Pulmonary artery endothelial cell (primary cell): Measurements from ENCODE around the gene CSNK2A3. TPM values are rescaled to one million over a fixed set of nuclear protein-coding genes. Genes with fewer than 3 reads are reported as not detected.
A peak's percentile ranks its signal among the peaks of the same experiment; 100 is the strongest.
"Not testable (repeated sequence)": the region's sequence is repeated elsewhere in the genome, so short reads cannot be mapped to it uniquely, and the experiment has no call there.

Source experiments
- DNase-seq: peaks from one replicate; pipeline ENCODE4 v3.0.0-alpha.2; 2011; ENCODE audit warnings: low read depth, low spot score
- total RNA-seq: library from RNA; depleted of rRNA; stranded (reverse); fragments of >200 nt; gene quantifications from 2 replicates; pipeline ENCODE4 v1.2.3, GENCODE V29; 2014

The CSNK2A3 gene
- 1.4 and 3.6 TPM in 2 replicates for total RNA-seq

DNA sequence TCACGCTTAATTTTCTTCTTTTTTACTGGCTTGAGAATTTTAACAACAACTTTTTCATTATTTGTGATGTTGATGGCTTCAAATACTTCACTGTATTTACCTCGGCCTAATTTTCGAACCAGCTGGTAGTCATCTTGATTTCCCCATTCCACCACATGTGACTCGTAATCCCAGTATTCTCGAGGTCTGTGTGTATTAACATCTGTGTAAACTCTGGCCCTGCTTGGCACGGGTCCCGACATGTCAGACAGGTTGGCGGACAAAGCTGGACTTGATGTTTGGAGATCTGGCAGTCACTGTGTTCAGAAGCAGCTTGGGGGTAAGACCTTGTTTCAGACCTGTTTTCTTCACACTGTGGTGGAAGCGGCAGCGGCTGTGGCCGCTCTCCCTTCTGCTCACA is at the start of gene CSNK2A3:
CSNK2A3 (minus strand) TSS at position 373 of the 400 bp plus-strand sequence; CDS start at position 242, 131 bp downstream.
- not testable (repeated sequence) for DNase-seq

DNA sequence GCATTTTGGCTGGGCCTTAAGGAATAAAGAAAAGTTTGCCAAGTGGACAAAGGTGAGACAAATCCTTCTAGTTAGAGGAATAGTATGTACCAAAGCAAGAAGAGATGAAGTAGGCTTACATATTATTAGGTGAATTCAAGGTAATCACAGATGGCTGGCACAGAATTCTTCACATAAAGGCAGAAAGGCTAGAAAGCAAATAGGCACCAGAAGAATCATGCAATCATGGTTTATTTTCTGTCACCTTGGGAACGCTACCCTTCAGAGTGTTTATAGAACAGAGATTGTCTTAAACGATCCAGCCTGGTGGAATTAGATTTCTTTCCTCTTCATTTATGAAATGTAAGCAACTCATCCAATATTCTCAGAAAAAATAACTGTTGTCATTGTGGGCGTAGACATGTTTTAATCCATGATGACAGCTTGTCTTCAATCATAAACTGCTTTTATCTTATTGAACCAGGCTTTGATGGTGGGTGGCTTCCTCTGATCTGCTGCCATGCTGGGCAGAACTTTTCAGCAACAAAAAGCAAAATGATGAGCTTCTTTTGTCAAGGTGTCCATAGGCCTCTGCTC is 49.0 kb upstream of the CSNK2A3 start:
- no peak for DNase-seq

DNA sequence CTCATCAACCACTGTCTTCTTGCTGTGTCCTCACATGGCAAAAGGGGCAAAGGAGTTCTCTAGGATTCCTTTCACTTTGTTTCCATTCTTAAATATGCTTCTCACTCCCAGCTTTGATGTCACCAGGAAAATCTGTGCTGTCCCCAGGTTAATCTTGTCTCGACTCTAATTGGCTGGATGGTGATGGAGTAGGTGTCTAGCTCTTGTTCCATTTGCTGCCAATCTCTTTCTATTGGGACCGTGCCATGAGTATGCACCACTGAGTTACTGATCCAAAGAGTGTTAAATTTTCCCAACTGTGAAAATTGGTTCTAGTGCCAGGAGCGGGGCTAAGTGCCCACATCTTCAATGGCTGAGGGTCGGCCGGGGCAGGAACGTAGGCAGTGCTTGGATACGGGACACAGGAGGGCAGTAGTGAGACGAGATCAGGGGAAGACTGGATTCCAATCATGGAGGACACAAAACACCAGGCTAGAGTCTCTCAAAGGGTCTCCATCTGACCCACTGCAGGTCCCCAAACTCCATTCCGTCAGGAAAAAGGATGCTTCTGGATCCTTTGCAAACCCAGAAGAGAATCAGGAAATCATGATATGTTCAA is 47.7 kb upstream of the CSNK2A3 start:
- no peak for DNase-seq

DNA sequence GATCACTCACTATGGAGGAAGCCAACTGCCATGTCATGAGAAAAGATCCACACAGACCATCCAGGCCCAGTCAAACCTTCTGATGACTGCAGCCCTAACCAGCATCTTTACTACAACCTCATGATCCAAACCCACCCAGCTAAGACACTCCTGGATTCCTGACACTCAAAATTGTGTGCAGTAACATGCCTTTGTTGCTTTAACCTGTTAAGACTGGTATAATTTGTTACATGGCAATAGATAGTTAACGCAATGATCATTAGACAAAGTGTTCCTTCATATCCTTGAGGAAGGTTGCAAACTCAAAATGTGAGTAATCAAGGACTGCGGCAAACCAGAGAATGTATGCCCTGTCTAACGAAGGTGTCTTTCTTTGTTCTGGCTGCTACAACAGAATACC is 47.1 kb upstream of the CSNK2A3 start:
- no peak for DNase-seq

DNA sequence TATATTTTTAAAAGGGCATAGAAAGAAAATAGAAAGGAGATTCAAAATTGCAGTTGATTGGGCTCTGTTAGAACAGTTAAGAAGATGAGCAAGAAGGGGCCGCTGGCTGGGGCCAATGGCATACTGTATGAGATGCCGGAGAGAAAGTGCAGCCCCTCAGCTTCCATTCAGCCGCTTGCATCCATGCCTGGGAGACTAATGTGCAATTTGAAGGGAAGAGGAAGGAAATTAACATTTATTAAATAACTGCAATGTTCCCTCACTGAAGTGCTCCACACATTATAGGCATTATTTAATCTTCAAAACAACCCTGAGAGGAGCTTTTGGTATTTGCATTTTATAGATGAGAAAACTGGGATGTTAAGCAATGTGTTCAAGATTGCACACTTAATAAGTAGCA is 44.7 kb upstream of the CSNK2A3 start:
- no peak for DNase-seq

DNA sequence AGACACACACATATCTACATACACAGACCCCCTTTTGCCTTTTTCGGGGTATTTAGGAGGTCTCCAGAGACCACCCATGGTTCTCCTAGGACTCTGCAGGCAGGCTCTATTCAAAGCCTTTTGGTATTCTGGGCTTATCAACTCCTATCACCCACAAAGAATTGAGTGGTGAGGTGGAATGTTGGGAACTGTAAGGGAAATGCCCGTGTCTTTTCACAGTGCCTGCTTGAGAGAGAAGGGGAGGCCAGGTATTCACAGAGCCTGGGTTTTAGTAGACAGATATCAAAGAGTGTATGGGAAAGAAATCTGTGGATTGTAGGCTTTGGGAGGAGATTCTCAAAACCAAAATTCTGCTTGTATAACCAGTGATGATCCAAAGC is 44.0 kb upstream of the CSNK2A3 start:
- DNase-seq, result no peak

DNA sequence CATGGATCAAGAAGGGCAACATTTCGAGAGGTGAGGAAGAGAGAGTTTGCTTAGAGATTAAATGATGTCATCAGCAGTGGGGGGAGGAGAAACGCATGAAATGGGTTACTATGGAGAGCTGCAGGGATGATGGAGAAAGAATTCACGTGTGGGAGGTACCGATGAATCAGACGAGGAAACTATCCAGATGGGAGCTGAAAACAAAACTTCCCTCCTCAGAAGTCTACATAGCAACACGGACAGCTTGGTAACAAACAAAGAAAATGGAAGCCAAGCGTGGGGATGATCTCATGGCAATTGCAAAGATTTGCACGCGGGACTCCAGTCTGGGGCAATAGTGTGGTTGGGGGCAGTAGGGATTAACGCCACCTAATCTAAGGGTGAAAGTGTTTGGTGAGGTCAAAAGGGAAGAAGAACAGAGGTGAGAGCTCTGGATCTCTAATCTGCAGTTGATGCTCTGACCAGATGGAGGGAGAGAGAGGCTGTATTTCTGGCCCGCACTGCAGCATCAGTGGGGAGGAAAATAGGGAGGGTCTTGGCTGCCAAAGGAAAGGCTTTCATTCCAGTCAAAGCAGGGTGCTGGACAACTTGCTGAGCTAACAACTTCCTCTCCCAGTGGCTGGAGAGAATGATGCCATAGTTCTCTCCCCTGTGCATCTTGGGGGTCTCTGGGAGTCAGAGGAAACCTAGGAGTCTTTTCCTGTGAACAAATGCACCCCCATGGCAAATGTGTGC is 43.4 kb upstream of the CSNK2A3 start:
- no peak for DNase-seq

DNA sequence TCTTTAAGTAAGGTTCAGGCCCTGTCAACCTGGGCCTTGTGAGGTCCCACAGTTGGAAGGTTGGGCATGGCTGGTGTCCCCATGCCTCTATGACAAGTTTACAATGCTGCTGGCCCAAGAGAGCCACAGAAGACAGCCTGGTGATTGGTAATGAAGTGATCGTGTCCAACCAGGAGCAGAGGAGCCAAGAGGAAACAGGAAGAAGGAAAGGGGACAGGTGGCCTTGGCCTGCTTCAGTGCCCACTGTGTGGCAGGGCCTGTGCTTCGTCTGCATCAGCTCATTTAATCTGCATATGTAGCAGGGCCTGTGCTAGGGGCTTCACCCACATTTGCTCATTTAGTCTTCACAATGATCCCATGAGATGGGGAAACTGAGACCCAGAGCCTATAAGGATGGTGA is 42.1 kb upstream of the CSNK2A3 start:
- DNase-seq, result no peak

DNA sequence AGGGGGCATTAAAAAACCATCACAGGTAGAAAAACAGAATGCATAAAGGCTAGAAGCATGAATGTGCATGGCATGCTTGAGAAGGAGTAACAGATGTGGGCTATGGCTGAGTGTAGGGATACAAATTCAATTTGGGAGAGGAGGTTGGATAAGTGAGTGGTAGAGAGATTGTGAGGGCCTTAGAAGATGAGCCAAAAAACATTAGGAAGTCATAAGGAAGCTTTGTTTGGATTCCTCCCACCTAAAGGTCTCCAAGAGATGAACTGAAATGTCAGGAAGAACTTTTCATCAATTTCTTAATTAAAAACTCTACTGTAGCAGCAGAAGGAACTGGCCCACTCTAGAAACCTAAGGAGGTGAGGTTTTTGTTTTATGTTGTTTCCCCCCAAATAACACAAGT is 41.2 kb upstream of the CSNK2A3 start:
- DNase-seq, result no peak

DNA sequence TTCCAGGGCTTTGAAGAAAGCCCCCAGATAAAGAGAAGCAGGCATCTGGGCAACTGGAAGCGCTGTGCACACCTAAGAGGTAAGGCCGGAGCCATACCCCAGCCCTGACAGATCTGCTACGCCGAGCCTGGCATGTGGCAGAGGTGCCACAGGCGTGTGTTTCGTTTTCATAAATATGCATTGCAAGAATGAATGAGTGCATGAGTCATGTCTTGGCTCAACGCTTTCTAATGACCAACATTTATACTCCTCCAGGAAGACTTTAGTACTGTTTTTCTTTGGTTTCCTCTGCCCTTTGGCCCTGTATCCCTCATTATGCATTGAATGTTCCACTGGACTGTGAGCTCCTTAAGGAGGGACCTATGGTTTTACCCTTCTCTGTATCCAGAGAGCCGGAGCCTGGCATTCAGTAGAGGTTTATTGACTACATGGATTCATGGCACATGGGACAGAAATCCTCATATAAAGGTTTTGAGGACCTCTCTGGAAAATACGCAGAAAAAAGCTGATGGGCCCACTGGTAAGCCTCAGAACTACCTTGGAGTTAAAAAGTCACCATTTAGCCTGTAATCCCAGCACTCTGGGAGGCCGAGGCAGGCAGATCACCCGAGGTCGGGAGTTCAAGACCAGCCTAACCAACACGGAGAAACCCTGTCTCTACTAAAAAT is 38.9 kb upstream of the CSNK2A3 start:
- DNase-seq, result peak; percentile 71

DNA sequence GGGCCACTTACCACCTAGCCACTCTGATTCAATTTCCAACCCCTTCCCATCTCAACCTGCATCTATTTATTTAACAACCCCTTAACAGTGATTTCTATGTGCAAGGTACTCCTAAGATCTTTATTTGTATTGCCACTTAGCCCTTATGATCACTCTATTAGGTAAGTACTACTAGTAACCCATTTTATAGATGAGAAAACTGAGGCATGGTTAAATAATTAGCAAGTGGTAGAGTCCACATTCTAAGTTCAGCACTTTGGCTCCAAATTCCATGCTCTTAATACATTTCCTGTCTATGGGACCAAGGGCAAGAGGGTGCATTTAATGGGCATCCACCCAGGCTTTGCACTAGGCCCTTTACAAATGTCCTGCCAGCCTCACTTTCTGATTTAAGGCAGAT is 38.1 kb upstream of the CSNK2A3 start:
- no peak for DNase-seq

DNA sequence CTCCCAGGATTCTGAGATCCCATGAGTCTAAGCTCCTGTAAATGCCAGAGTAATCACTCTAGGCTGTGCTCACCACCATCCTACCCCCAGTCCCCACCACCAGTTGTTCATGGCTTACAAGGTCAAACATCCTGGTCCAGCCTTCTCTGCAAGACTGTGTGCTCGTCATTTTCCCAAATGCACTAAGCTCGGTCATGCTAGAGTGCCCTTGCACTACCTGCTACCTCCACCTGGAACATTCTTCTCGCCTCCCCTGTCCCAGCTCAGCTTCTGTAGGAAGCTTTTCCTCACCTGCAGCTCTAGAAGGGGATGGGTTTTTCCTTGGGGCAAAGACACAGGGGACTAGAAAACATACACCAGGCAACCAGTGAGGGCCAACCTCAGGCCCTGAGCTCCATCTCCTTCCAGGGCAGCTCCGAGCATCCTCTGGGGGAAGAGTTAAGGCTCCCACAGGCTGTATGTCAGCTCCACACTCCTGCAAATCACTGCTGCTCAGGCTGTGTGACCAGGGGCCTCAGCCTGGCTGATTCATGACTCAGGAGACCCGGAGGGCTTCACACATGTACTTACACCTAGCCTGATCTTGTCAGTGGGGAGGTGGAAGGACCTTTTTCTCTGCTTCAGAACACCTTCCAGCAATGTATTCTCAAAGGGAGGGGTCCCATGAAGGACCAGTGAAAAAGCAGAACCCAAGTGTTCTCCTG is 37.2 kb upstream of the CSNK2A3 start:
- DNase-seq, result no peak

DNA sequence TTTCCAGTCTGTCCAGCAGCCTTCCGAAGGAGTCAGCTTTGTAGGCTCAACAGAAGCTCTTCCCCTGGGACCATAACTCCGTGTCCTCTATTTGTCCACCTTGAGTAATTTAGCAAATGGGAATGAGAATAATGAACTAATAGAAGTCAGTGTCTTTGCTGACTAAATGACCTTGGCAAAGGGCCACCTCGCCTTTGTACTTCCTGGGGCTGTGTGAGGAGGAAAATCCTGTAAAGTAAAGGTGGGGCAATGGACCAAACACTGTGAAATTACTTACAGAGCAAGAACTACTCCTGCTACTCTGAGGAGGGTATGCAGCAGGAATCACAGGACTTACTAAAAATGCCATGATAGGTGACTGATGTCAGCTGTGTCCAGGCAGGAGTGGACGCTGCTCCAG is 36.2 kb upstream of the CSNK2A3 start:
- no peak for DNase-seq

DNA sequence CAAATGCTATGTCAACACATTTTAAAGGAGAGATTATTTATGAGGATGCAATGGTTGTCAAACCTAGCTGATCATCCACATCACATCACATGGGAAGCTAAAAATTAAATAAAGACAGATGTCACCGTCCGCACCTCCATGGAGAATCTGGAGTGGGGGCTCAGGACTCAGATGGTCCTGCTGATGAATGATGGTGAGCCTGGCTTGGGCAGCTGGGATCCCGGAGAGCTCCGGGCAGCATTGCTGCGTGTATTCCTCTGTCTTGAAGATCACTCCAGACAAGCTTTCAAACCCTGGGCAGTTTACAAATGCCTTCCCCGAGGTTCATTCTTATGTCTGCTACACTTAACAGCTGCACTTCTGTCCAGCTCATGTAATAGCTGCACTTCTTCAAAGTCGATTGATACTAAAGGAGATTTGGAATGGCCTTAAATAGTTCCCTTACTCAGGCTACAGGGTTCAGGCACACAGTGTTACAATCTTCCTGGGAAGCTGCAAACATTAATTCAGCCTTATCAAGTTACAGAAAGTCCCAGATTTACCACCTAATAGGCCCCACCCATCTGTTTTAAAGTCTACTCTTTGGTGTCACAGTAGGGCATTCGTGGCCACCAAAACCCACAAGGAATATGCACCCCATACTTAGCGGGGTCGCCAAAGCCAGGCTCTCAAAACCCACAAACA is 34.7 kb upstream of the CSNK2A3 start:
- no peak for DNase-seq

DNA sequence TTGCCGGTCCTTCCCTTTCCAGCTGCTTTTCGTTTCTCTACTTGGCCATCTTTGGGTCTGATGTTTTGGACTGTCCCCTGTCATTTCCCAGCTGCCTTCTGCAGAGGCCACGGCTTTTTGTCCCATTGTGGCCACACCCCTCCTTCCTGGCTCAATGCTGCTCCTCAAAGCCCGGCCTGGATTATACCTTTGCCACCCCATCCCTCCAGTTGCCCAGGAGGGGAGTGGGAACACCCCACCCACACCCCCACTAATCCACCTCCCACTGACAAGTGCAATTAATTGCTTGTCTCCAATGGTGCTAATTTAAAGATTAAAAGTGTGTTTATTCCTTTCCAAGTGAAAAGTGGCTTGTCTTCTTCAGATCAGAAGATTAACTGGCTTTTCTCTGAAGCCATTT is 34.2 kb upstream of the CSNK2A3 start:
- no peak for DNase-seq

DNA sequence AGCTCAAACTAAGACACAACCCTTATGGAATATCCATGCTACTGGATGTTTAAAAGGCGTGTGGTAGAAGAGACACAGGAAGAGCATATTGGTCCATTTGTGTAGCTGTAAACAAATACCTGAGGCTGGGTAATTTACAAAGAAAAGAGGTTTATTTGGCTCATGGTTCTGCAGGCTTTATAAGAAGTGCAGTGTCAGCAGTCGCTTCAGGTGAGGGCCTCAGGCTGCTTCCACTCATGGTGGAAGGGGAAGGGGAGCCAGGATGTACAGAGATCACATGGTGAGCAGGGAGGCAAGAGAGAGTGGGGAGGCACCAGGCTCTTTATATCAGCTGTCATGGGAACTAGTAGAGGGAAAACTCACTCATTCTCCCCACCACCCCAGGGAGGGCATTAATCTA is 31.8 kb upstream of the CSNK2A3 start:
- no peak for DNase-seq

DNA sequence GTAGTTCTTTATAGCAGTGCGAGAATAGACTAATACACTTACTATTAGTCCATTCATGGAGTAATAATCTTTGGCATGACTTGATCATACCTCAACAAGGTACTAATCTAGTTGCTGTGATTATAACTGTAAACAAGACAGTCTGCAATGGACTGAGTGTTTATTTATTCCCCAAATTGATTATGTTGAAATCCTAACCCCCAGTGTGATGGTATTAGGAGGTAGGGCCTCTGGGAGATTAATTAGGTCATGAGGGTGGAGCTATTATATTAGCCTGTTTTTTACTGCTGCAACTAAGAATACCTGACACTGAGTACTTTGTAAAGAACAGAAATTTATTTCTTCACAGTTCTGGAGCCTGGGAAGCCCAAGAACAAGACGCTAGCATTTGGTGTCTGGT is 30.9 kb upstream of the CSNK2A3 start:
- no peak for DNase-seq

DNA sequence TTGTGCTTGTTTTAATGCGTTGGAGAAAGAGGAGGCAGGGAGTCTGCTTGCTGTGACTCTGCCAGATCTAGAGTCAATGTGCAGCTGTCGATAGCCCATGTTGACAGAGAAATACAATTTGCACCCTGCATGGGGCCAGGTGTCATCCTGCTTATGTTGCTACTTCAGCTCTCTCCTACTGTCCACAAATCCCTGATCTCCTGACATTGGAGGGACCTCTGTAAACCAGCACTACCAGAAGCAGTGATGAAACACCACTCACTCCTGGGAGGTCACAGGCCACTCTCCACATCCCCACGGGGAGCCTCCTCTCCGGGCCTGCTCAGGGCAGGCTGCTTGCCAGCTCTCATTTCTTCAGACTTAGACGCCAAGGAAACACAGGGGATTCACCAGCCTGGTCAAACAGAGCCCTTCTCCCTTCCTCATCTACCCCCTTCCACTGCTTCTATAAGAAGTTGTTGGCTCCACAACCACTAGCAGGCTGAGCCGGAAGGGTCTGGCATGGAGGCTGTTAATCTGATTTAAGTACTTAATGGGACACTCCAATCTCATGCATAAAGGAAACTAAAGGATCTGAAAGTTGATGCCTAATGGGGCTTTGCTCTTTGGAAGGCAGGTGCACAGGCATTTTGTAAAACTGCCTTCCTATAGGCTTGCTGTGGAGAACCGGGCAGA is 29.9 kb upstream of the CSNK2A3 start:
- no peak for DNase-seq

DNA sequence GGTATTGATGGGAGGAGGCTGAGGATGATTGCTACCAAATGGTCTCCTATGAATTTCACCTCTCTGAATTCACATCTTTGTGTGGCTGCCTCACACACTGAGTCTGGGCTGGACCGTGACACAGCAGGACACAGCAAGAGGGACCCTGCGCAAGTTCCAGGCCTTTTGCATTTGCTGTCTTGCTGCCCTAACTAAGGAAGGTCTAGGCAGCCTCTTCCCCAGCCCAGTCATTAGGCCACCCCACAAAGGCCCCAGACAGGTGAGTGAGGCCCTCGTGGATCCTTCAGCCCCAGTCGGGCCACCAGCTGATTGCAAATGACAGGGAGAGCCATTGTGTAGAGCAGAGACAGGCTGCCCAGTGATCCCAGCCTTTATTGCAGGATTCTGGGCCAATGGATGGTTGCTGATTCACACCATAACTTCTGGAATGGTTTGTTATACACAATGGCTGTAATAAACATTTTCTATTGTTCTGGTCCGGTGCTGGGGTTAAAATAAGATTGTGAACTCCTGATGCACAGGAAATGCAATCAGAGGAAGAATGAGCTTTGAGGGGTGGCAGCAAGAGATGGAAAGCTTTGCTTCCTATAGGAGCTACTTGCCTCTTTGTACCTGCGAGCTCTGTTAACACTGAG is 28.5 kb upstream of the CSNK2A3 start:
- DNase-seq, result no peak

DNA sequence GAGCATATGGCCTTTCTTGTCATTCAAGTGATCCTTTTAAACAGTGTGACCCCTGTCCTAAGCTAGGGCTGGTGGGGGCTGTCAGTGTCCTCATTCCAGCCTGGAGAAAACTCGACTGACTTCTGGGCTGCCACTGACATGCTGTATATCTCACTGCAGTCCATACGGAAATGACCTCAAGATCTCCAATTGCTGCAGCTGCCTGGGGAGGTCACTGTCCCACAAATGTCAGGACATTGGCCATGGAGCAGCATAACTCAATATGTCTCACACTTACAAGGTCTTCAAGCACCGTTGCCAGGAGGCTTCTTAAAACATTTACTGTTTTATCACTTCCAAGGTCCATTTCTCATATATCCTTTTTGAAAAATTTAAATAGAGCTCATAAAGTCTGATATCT is 27.8 kb upstream of the CSNK2A3 start:
- no peak for DNase-seq
